ENCODE measurements around the gene SYT15. TPM values are rescaled to one million over a fixed set of nuclear protein-coding genes. Genes with fewer than 3 reads are reported as not detected.
"Not testable (repeated sequence)": the region's sequence is repeated elsewhere in the genome, so short reads cannot be mapped to it uniquely, and the experiment has no call there.

SYT15 gene
- total RNA-seq, 2 experiments from 2014 or later: 0.51 to 0.71 TPM

GRCh38 chr10:46640005-46640404, 61.1 kb downstream of the SYT15 start:
- CTCF ChIA-PET; H3K4me3 Mint-ChIP-seq; H3K27ac Mint-ChIP-seq; H3K9me3 Mint-ChIP-seq; POLR2A ChIA-PET; H3K36me3 Mint-ChIP-seq; DNase-seq; intact Hi-C loops (cut with micrococcal nuclease); H3K27me3 Mint-ChIP-seq; H3K4me1 Mint-ChIP-seq (ENCODE audit: low read depth): not testable (repeated sequence)

Other genes with a start within 250 kb of the SYT15 start
- gene ANXA8L1, start 203.4 kb upstream of the SYT15 start, total RNA-seq: not detected
- not detected for gene NPY4R, start 113.2 kb upstream of the SYT15 start, total RNA-seq
- gene GPRIN2, start 22.5 kb upstream of the SYT15 start, total RNA-seq: not detected

Measured in activated CD4-positive, alpha-beta memory T cell treated with anti-CD3 and anti-CD28 coated beads for 36 hours (primary cell).